HG02678 (cell line): ENCODE data around the gene SOX11.

ENCODE experiments used
- ATAC-seq: cut with Tn5 transposase; IDR thresholded peaks from one replicate; pipeline ENCODE4 v1.9.1; 2021; ENCODE audit warnings: mild to moderate bottlenecking, moderate library complexity; ENCODE audit not compliant: unreplicated experiment

The SOX11 gene

DNA sequence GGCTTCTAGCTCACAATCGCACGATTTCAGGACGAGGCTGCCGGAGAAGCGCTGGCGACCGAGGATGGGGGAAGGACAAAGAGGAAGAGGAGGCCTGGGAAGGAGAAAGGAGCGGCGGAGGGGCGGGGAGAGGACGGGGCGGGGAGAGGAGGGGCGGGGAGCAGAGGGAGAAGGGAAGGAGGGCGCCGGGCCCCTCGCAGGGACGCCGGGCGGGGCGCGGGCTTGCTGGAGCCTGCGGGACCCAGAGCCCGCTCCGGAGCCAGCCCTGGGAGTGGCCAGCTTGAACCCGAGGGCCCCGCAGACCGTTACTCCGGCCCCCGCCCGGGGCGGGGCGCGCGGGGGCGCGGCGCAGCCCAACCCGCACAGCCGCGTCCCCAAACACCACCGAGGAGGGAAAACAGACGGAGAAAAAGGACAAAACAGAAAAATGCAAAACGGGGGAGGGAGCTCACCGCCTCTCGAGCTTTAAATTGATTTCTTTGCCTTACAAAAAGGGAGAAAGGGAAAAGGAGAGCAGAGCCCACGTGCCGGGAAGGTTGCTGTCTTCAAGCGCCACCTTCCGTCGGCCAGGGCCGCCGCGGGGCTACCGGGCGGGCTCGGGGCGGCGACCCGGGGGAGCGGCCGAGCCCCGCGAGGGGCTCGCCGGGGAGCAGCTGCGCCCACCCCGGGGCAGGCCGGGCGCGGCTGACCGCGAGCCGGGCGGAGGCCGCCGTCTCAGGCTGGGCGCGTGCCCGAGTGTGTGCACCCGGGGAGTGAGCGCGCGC, 781 bp upstream of the SOX11 start:
- no peak for ATAC-seq

- ATAC-seq = no peak
Observed at GRCh38 chr2:5692561-5693286, 540 bp downstream of the SOX11 start.

GRCh38 chr2:5693287-5694201, 1.4 kb downstream of the SOX11 start:
- ATAC-seq = no peak

DNA sequence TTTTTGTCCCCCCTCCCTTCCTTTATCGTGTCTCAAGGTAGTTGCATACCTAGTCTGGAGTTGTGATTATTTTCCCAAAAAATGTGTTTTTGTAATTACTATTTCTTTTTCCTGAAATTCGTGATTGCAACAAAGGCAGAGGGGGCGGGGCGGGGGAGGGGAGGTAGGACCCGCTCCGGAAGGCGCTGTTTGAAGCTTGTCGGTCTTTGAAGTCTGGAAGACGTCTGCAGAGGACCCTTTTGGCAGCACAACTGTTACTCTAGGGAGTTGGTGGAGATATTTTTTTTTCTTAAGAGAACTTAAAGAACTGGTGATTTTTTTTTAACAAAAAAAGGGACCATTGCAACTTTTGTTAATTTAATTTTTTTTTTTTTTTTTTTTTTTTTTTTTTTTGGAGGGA, 2.1 kb downstream of the SOX11 start:
- ATAC-seq = no peak

DNA sequence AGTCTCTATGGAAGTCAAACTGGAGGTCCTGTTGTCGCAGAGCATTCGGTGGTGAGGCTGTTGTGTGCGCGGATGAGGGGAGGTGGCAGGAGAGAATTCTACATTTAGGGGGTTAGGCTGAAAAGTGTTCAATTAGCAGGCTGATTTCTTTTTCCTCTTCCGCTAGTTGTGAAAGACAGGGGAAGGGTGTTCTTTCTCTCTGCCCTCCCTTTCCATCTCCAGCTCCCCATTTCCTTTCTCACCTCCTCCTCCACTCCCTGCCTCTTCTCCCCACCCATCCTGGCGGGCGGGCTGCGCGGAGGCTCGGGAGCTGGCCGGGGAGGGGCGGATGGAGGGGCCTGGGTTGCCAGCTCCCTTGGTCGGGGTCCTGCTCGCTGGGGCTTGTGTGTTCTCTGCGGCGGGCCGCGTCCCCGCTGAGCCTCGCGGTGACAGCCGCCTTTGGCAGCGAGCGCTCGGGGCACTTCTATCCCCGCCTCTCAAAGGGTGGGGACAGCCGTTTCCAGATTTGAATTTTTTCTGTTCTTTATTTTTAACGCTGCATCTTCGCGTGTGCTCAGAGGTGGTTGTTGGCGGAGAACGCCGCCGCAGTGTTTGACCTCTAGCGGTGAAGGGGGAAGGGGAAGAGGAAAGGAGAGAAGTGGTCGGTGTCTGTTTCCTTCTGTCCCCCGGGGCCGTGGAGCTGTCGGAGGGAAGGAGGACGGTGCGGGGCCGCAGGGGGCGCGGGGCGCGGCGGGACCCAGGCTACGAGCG, 3.6 kb downstream of the SOX11 start:
- peak; percentile 42 for ATAC-seq

DNA sequence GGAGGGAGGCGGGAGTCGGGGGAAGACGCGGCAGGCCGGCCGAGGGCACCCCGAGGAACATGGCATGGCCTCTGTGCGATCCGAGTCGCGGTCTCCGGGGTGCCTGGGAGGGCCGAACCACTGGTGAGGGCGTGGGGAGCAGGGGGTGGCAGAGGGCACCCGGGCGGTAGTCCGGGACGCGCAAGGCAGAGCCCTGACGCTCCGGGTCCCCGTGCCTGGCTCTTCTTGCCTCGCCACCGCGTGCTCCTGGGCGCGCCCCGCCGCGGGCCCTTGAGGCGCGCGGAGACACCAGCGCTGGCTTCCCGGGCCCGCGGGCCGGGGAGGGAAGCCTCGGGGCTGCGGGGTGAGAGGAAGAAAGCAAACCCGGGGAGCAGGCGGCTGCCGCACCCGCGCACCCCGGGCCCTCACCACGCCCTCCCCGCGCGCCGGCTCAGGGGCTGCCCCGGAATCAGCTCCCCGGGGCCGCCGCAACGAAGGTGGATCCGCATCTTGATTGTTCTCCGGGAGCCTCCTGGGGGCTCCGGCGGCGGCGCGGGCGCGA, 4.3 kb downstream of the SOX11 start:
- ATAC-seq = peak; percentile 36

GRCh38 chr2:5696945-5697521, 4.8 kb downstream of the SOX11 start:
- peak; percentile 34 for ATAC-seq

GRCh38 chr2:5697562-5697961, 5.4 kb downstream of the SOX11 start:
- no peak for ATAC-seq

DNA sequence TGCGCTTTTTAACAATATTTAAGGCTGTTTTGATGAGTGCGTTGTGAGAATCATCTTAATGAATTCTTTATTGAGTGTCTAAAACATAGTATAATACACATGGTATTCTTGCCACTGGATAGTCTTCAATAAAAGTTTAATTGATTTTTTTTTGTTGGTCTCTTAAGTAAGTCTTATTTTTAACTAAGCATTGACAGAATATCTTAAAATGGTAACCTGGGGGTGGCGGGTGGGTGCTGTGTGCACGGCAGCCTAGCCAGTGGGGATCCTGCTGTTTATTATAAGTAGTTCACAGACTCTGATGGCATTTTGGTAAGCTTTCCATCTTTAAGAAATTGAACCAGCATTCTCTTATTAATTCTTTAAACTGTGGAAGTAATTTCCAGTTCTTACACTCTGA, 6.0 kb downstream of the SOX11 start:
- ATAC-seq = no peak

- no peak for ATAC-seq
Observed at GRCh38 chr2:5699963-5700362, 7.8 kb downstream of the SOX11 start.

DNA sequence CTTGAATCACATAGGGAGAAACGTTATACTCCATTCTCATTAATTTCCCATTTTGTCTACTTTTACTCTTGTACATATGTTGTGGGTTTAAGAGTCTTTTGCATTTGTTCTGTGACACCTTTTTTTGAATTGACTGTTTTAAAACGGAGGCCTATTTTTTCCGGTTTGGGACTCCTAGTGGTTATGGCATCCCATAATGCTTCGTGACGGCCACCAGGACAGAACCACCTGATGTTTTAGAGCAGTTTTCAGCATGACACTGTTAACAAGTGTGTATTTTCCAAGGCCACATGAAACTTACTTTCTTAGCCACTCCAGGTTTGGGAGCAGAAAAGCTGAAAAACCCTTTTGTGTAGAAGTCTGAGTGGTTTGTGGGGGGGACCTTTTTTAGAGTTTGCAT, 8.4 kb downstream of the SOX11 start:
- ATAC-seq = no peak

DNA sequence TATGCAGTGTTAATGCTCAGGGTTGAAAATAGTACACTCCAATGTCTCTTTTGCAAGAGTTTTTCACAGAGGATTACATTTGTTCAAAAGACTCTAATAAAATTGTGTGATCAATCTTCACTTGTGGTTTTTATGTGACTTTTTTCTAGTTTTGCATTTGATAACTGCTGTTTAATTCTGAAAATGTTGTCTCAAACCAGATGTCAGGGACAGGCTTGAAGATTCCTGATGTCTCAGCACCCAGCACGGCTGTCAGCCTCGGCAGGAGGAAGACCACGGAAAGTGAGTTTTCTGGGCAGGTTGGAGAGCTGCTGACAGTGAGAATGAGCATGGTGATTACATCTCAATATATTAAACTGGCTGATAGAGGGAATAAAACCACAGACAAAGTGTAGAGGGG, 9.1 kb downstream of the SOX11 start:
- ATAC-seq = no peak

- no peak for ATAC-seq
Observed at GRCh38 chr2:5703166-5703565, 11.0 kb downstream of the SOX11 start.

GRCh38 chr2:5705490-5705889, 13.3 kb downstream of the SOX11 start:
- ATAC-seq = no peak

DNA sequence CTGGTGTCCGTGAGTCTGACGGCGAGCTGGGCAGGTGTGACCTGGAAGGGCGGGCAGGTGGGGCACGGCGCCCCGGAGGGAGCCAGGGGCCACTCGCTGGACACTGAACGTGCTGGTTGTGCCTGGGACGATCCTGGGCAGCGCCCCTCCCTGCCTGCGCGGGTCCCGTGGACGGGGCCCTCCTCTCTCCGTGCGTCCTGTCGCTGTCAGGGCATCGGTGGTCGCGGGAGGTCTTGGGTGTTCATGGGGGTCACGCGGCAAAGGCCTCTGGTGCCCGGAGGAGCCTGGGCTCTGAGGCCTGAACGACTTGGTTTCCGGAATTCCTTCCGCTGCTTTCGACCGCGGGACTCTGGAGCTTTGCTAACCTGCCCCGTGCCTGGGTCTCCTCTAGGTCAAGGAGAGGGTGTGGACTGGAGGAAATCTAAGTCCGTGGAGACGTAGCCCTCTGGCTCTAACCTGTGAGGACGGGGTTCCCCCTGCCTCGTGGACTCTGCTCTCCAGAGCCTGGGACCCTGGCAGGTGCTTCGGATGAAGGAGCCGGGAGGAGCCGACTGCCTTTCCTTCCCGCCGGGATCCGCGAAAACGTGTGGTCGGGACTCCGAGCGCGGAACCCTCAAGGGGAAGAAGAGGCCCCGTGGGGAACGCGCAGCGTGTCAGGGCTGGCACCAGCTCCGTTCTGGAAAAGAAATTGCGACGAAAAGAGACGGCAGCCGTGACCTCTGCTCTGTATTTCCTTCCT, 14.7 kb downstream of the SOX11 start:
- ATAC-seq = no peak

- no peak for ATAC-seq
Observed at GRCh38 chr2:5710615-5711014, 18.4 kb downstream of the SOX11 start.

DNA sequence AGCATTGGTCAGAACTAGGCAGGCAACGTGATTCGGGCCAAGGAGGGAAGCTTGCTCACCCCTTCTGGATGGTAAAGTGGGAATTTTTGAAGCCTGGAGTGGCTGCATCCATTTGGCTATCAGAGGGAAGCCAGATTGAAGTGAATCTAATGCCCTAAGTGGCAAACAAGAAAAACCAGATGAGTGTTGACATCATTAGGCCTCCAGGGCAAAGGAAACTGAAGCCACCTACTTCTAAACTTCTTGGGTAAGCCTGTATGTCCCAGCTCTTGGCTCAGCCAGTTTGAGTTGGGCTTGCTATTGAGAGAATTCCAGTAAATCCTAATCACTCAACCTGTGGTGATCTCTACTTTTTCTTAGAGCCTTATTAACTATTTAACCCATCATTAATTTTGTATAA, 20.9 kb downstream of the SOX11 start:
- no peak for ATAC-seq

DNA sequence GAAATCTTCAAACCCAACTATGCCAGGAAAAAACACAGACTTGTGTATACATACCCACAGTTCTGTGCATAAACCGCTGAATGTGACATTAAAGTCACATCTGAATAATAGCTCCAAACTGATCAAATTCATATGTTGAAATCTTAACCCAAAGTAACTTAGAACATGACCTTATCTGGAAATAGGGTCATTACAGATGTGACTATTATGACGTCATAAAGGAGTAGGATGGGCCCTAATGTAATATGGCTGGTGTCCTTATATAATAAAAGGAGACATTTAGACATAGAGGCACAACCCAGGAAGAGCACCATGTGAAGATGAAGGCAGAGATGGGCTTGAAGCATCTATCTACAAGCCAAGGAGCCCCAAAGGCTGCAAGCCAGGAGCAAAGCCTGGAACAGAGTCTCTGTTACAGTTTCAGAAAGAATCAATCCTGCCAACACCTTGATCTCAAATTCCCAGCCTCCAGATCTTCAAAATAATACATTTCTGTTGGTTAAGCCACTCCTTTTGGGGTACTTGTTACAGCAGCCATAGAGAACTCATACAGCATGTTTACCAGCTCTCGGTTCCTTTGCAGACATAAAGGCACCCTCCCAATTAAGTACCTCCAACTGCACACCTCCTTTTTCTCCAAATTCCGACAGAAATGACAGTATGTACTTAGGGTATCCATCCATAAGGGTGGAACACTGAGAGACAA, 27.6 kb downstream of the SOX11 start:
- no peak for ATAC-seq

DNA sequence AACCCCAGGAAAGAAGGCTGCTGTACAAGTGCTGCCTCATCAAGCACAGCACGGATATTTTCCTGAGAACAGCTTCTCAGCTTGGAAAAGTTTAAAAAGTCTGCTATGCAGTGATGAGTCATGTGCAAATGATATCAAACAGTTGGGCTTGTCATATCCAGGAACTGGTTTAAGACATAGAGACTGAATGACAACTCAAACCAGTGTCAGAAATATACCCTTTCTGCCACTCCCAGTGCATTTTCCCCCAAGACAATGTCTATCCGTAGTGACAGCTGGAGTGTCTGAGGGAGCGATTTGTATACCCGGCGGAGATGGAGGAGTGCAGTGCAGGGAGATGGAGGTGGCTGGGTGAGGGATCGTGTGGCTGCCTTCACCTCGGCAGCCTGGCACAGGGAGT, 28.2 kb downstream of the SOX11 start:
- ATAC-seq = no peak
